ENCODE data around the gene ABCC3.

The ABCC3 gene, protein sequence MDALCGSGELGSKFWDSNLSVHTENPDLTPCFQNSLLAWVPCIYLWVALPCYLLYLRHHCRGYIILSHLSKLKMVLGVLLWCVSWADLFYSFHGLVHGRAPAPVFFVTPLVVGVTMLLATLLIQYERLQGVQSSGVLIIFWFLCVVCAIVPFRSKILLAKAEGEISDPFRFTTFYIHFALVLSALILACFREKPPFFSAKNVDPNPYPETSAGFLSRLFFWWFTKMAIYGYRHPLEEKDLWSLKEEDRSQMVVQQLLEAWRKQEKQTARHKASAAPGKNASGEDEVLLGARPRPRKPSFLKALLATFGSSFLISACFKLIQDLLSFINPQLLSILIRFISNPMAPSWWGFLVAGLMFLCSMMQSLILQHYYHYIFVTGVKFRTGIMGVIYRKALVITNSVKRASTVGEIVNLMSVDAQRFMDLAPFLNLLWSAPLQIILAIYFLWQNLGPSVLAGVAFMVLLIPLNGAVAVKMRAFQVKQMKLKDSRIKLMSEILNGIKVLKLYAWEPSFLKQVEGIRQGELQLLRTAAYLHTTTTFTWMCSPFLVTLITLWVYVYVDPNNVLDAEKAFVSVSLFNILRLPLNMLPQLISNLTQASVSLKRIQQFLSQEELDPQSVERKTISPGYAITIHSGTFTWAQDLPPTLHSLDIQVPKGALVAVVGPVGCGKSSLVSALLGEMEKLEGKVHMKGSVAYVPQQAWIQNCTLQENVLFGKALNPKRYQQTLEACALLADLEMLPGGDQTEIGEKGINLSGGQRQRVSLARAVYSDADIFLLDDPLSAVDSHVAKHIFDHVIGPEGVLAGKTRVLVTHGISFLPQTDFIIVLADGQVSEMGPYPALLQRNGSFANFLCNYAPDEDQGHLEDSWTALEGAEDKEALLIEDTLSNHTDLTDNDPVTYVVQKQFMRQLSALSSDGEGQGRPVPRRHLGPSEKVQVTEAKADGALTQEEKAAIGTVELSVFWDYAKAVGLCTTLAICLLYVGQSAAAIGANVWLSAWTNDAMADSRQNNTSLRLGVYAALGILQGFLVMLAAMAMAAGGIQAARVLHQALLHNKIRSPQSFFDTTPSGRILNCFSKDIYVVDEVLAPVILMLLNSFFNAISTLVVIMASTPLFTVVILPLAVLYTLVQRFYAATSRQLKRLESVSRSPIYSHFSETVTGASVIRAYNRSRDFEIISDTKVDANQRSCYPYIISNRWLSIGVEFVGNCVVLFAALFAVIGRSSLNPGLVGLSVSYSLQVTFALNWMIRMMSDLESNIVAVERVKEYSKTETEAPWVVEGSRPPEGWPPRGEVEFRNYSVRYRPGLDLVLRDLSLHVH (N-terminal part only)

DNA sequence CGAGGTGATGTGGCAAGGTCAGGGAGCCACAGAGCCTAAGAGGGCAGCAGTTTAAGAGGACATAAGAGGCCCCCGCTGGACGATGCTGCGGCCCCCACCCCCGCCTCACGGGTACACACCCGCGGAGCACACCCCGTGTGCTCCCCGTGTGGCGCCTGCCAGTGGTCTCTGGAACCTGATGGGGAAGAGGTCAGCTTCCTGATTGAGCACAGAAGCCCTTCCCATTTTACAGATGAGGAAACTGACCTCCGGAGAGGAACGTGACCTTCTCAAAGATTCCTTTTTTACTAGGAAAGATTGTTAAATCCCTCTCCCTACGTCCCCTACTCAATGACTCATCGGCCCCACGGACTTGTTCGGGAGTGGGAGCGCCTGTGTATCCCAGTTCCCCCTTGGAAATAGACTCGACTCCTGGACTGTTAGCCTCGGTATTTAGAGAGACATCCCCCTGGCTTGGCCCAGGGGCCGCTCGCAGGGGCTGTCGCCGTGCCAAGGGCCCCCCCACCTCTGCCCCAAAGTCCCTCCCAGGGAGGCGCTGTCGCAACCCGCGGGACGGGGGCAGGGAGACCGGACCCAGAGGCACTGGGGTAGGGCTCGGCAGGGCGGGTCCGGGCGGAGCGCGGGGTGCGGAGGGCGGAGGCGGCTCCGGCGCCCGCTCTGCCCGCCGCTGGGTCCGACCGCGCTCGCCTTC lies at the start of gene ABCC3:
ABCC3 (plus strand) TSS at position 658 of the 691 bp plus-strand sequence. CDS start 56 bp downstream, outside the sequence.
- ATAC-seq: peak in 1 of 2 donors; percentile 20

DNA sequence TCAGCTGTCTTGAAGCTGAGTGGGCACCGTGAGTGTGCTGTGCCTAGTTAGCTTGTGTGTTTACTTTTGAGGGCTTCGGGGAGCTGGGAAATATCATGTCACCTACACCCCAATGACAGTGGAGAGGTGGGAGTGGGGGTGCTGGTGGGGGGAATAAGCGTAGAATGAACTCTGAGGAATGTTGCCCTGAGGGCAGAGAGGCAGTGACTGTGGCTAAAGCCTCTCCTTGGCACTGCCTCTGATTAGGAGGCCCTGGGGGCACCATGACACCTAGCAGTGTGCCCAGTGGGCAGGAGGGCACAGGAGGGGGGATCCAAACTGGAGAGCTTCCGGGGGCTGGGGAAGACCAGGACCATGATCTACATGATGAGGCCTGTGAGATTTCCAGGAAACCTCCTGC lies 49.3 kb upstream of the ABCC3 start:
- no peak for ATAC-seq

DNA sequence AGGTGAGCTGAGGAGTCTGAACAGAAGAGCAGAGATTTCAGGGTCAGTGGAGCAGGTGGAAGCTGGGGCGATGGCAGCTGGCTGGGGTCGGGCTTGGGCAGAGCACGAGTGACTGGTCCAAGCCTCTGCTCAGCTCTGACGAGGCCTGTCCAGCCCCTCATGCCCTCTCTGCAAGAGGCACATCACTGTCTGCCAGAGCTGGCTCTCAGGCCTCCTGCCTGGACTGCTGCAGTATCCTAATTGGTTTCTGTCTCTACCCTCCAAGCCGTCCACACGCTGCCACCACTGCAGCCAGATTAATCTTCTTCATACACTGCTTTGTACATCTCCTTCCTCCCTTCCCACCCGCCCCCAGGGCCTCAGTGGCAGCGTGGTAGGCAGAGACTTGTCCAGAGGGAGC lies 48.8 kb upstream of the ABCC3 start:
- ATAC-seq: no peak

DNA sequence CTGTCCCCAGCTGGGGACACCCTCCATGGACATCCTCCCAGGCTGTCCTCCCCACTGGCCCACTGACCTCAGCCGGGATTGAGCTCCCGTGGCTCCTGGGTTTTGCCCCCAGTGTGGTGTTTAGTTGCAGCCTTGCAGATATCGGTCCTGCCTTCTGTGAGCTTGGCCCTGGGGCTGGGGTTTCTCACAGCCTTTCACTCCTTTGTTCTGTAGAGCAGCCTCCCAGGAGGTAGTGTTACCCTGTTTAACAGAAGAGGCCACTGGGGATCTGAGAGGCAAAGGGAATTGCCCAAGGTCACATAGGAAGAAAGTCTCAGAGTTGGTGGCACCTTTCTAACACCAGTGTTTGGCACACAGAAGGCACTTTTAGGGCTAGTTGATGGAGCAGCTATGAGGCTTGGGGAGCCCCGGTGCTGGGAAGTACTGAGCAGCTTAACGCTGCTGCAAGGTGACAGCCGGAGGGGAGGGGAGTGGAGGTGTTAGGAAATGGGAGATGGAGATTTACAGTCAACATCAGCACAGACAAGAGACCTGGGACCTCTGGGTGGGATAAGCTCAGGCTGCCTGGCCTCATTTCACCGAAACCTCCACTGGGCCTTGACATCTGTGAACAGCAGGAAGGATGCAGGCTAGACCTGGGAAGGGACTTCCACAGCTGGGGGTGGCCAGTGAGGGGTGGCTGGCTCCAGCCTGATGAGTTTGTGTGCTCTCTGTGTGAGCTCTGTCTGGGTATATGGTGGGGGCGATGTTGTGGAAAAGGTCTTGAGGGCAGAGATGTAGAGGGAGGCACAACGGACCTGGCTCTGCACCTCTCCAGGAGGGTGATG lies 48.0 kb upstream of the ABCC3 start:
- ATAC-seq: no peak

DNA sequence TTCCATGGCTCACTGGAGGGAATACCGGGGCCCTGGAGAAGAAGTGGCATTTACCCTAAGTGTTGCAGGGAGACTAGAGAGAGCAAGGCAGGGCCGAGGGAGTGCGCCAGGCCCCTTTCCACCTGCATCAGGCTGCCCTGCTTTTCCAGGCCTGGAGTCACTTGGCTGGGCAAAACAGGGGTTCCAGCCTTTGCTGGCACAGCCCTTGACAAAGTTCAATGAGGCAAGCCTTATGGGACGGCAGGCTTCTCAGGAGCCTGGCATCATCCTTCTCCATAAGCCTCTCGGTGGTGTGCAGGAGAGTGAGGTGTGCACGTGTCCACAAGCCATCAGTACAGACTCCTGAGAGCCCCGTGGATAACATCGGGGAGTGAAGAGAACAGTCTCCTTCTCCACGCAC lies 47.1 kb upstream of the ABCC3 start:
- no peak for ATAC-seq

DNA sequence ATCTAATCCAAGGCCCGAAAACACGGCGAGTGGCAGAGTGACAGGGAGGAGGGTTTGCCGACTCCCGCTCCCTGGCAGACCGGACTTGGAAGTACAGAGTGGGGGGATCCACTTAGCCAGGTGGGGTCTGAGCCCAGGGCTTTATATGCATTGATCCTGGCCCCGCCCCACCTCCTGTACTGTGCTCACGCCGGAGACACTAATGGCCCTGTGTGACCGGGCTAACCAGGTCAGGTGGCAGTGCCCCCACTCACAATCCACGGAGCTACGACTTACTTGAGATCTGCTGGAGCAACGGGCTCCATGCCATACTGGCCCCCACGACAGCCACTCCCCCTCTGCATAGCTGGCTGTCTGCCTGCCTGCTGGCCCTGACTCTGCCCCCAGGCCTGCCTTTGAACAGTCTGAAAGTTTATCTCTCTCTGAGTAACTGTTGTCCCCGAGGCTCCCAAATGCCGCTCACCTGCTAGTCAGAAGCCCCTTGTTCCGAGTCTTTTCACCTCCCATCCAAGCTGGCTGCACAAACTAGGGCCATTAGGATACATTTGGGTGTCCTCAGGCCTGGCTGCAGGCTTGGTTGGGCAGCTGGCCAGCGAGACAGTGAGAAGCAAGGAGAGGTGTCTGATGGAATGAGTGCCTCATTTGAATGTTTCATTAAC lies 46.2 kb upstream of the ABCC3 start:
- no peak for ATAC-seq

DNA sequence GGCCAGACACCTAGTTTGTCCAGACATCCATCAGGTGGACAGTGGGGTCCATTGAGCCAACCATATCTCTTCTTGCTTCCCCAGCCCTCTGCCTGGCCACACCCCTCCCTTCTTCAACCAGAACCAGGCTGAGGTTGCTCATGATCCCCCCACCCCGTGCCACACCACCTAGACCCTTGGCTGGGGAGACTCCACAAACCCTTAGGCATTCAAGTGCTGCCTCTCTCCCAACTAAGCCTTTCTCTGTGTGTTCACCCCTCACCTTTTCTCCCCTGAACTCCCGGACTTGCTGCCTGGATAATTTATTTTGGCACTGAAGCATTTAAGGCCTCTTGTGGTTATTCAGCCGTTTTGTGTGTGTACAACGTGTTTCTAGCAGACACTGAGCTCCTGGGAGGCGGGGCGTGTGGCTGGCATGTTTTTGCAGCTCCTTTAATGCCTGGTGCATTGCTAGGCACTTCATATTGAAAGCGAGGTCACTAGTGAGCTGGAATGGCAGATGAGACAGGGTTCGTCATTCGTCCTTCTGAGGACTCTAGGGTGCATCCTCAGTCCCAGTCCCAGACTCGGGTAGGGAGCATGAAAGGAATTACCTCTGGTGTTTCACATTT lies 45.5 kb upstream of the ABCC3 start:
- no peak for ATAC-seq

DNA sequence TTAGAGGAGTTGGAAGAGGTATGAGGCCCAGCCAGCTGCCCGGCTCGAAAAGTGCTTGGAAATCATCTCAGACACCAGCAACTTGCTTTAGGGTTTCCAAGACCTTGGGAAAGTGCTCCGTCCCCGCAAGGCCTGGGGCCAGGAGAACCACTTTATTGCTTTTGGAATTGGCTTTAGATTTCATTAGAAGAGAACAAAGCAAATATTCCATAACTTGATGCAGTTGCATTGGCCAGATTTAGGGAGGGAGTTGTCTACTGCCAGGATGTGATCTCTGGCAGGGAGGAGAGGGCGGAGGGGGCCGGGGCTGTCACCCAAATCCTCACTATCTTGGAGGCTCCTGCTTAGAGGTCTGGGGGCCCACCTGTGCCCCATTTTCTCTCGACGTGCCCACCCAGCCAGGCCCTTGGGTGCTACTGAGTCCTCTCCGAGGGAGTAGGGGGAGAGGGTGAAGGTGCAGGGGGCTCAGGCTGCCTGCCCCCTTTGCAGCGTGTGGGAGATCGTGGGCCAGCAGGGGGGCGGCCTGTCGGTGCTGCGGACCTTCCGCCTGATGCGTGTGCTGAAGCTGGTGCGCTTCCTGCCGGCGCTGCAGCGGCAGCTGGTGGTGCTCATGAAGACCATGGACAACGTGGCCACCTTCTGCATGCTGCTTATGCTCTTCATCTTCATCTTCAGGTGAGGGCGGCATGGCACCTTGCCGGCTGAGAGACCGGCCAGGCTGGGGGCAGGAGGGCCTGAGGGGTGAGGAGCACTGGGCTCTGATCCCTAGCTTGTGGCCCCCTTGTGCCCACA lies 43.5 kb upstream of the ABCC3 start:
- no peak for ATAC-seq

DNA sequence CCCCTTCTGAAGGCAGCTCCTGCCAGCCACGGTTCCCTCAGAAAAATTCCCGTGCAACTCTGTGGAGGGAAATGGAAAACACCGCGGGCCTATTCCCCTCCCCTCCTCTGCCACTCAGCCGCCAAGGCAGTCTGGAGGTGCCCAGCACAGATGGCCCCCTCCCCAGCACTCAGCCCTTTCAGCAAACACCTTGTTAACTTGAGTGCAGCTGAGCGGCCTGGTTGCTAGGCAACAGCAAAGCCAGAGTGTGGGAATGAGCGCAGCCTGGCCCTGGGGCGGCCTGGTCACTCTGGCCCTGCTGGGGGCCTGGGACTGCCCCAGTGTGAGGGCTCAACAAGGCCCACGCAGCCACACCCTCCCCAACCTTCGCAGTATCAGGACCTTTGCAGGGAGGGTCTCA lies 41.4 kb upstream of the ABCC3 start:
- ATAC-seq: no peak

DNA sequence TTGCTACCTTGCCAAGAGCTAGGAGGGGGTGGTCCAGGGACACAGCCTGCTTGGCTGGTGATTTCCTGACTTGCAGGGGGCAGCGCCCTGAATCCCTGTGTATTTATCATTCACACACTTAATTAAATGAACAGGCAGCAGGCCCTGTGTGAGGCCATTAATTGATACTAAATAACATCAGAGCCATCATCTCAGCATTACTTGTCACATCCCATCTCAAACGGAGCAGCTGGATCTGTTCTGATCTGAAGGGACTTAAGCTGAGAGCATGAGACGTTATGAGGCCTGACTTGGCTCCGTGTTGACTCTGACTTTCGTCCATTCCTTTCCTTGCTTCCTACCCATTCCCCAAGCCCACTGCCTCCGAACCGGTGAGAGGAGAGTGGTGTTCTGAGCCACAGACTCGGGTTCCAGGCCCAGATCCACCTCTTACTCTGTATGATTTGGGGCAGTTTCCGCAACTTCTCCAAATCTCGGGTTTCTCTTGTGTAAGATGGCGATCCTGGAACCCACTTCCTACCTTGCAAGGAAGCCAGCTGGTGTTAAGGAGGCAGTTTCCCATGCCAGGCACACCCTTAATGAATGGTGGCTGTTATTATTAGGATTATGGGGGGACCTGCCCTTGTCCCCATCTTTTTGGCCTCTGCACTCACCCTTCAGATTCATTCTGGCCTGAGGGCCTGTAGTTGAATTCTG lies 40.4 kb upstream of the ABCC3 start:
- no peak for ATAC-seq

DNA sequence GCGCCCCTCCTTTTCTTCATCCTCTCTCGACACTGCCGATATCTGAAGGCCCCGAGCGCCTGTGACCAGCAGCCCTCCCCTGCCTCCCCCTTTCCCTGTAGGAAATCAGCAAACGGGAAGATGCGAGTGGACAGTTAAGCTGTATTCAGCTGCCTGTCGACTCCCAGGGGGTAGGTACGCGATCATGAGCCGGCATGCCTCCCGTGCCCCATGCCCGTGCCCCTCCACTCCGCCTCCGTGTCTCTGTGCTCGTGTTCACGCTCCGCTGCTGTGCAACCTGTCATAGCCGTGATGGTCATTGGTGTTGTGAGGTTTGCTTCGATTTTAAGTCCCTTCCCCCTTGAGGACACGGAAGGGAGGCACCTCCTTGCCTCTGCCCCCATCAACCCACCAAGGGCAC lies 39.8 kb upstream of the ABCC3 start:
- no peak for ATAC-seq

DNA sequence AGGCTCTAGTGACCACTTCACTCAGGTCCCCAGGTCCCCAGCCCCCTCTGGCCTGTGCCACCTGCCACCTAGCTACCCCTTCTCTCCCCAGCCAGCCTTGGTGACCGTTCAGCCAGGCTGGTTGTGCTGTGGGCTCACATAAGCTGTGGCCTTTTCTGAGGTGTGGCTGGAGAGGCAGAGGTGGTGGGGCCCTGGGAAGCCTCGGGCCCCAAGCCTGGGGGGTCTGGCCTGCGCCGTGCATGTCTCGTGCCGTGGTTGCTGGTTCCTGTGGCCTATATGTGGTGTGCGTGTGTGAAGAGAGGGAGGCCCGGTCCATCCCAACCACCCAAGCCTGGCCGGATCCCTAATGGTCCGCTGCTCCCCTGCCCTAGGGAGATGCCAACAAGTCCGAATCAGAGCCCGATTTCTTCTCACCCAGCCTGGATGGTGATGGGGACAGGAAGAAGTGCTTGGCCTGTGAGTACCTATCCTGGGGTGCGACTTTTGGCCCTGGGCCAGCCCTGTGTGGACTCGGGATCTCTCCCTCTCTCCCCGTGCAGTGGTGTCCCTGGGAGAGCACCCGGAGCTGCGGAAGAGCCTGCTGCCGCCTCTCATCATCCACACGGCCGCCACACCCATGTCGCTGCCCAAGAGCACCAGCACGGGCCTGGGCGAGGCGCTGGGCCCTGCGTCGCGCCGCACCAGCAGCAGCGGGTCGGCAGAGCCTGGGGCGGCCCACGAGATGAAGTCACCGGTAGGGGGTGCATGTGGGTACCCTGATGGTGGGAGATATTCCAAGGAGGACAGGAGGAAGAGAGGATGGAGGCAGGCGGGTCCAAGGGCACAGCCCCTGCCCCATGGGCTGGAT lies 38.3 kb upstream of the ABCC3 start:
- ATAC-seq: no peak

DNA sequence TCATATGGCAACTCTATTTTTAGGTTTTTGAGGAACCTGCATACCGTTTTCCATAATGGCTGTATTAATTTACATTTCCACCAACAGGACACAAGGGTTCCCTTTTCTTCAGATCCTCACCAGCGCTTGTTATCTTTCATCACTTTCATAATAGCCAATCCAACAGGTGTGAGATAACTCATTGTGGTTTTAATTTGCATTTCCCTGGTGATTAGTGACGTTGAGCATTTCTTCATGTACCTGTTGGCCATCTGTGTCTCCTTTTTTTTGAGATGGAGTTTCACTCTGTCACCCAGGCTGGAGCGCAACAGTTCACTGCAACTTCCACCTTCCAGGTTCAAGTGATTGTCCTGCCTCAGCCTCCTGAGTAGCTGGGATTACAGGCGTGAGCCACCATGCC lies 36.2 kb upstream of the ABCC3 start:
- ATAC-seq: no peak

DNA sequence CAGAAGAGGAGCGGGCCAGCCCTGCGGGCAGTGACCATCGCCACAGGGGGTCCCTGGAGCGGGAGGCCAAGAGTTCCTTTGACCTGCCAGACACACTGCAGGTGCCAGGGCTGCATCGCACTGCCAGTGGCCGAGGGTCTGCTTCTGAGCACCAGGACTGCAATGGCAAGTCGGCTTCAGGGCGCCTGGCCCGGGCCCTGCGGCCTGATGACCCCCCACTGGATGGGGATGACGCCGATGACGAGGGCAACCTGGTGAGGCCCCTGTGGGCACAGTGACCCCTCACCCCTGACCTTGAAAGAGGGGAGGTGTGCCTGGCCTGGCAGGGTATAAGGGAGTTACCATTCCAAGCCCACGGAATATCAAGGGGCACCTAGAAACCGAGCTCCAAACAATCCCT lies 35.1 kb upstream of the ABCC3 start:
- ATAC-seq: no peak

DNA sequence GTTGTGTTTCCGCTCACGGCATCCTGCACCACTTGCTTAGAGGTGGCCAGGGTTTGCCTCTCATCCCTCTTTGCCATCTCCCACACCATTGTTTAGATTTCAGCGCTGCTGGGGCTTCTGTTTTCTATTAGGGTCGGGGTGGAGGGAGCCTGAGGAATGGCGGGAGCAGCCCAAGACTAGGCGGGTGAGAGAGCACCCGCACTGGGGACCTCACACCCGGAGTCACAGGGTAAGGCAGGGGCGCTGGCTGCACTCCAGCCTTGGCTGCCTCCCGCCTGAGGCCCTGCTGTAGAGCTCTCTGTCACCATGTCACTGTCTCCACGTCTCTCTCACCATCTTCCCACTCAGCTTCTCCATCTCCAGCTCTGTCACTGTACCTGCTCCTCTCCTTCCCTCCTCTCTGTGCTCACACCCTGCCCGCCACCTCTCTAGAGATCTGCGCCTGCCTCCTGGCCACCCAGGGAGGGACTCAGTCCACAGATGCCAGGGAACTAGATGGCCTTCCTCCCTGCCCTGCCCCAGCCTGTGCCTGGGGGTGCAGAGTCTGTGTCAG lies 32.8 kb upstream of the ABCC3 start:
- ATAC-seq: no peak

DNA sequence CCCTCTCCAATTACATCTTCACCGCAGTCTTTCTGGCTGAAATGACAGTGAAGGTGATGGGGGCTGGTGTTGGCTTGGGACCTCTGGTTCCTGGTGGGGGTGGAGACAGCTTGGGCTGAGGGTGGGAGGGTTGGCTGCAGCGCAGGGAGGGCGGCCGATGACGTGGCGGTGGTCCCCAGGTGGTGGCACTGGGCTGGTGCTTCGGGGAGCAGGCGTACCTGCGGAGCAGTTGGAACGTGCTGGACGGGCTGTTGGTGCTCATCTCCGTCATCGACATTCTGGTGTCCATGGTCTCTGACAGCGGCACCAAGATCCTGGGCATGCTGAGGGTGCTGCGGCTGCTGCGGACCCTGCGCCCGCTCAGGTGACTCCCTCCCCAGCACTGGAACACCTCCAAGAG lies 31.8 kb upstream of the ABCC3 start:
- ATAC-seq: no peak

DNA sequence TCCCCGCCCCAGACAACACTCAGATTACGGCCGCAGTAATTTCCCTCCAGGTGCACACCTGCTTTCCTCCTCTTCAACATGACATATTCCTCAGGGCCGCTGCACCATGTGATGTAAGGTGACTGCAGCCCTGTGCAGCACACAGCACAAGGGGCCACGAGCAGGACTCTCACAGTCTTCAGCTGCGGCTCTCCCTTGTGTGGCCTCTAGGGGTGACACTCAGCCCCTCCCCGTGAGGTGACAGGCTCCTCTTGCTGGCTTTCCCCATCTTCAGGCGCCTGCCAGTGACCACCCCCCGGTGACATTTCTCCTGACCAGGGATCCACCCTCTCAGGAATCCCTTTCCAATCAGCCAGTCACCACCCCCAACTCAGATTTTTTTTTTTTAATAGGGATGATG lies 31.3 kb upstream of the ABCC3 start:
- ATAC-seq: no peak

DNA sequence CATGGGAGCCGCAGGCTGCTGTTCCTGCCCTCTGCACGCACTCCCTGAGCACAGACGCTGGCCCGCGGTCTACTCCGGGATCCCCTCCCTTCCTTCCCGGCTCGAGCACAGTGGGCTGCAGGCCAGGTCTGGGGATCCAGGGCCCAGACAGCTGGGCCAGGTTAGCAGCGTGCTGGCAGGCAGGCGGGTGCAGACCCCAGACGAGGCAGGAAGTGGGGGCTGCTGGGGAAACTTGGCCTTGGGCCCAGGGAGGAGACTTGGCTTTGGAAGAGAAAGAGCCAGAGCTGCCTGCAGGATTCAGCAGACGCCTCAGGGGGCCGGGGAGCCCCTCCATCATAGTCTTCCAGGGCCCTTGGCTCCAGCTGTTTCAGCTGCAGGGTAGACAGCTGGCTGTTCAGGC lies 30.2 kb upstream of the ABCC3 start:
- ATAC-seq: no peak

Data from activated CD4-positive, CD25-positive, alpha-beta regulatory T cell treated with anti-CD3 and anti-CD28 coated beads, Interleukin-2, amount 50 U/mL, for 24 hours (primary cell).